ENCODE data around the gene STARD7. TPM values are rescaled to one million over a fixed set of nuclear protein-coding genes. Genes with fewer than 3 reads are reported as not detected.

Gene STARD7
- total and polyA plus RNA-seq, 2 experiments from 2014 or later = 72.2 to 222 TPM

DNA sequence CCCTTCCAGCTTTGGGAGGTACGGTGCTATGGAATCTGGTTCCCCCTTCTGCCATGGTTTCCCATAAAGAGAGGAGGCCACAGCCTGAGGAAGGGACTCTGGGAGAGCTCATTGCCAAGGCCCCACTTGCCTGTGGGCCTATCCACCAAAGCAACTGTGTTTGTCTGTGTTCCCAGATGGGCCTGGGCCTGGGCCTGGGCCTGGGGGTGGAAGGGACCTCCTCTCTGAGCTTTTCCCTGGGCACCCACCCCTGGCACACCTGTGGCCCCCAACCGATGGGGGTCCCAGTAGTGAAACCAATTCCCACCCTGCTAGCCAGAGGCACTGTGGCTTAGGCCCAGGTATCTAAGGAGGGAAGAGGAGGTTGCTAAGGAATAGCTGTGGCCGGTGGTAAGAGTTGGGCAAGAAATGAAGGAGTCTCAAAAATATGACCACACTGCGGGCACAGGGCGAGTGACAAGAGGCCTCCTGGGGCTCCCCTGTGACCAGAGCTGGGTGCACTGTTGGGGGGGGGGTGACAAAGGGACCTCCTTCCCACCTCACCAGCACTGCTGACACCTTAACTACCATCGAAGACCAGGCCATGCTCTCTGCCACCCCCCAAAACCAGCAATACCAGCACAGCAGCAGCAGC lies 58.5 kb downstream of the STARD7 start (continued):
- TF ChIP-seq, protein P1, sequence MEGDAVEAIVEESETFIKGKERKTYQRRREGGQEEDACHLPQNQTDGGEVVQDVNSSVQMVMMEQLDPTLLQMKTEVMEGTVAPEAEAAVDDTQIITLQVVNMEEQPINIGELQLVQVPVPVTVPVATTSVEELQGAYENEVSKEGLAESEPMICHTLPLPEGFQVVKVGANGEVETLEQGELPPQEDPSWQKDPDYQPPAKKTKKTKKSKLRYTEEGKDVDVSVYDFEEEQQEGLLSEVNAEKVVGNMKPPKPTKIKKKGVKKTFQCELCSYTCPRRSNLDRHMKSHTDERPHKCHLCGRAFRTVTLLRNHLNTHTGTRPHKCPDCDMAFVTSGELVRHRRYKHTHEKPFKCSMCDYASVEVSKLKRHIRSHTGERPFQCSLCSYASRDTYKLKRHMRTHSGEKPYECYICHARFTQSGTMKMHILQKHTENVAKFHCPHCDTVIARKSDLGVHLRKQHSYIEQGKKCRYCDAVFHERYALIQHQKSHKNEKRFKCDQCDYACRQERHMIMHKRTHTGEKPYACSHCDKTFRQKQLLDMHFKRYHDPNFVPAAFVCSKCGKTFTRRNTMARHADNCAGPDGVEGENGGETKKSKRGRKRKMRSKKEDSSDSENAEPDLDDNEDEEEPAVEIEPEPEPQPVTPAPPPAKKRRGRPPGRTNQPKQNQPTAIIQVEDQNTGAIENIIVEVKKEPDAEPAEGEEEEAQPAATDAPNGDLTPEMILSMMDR (conservative IDR thresholded peaks at IDR 0.05; ENCODE audit: low read depth in 2 of 2) = no peak

DNA sequence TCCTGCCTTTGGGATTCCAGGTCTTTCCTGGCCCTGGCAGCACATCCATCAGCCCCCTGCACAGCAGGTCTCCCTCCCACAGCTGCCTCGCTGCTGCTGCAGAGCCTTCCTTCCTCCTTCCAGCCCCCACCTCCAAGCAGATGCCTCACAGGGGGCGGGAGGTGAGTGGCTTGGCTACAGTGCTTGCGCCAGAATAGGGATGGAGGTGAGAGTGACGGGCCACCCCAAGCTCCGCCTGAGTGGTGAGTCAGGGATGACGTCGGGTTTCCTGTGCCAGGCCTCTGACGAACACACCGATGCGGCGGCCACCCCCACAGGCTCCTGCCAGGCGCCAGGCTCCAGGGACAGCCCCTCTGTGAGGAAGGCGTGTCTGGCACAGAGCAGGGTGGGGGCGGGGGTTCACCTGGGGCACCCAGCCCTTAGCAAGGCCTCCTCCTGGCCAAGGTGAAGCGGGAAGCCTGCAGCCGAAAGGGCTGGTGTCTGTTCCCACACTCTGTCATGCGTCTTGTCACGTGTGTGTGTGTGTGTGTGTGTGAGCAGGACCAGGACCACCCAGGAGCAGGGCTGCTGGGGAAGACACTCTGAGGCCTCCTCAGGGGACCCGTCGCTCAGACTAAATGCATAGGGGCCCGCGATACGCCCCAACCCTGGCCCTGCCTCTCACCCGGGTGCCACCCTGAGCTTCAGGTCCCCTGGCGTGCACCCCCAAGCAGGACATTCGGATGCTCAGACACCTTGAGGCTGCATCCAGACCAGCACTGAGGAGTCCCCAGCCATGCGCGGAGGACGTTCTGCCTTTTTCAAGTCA lies 60.0 kb downstream of the STARD7 start:
- H3K9me2 ChIP-seq (ENCODE audit: insufficient read depth) = no peaks in the 10 kb centered on the region
- Mint-ChIP-seq H3K4me3 (peak overlapping the region; percentile 22; the same call in 1 of the 3 replicates), H3K9me3 (peaks cover 2% of the 10 kb centered on the region; the same call in 1 of the 3 replicates), H3K27me3 (ENCODE audit: insufficient read depth, low read depth, poor library complexity) (peaks cover 31% of the 10 kb centered on the region), H3K36me3 (ENCODE audit: low read depth) (peaks cover 8% of the 10 kb centered on the region), H3K4me1 (peaks cover 42% of the 10 kb centered on the region), H3K27ac (peak overlapping the region; percentile 24; the same call in 1 of the 2 replicates)
- ATAC-seq (peak; percentile 54), DNase-seq (ENCODE audit: low spot score) (peak; percentile 93)
- TF ChIP-seq CREB1 (CRISPR knock-in tag; IDR thresholded peaks at IDR 0.05; ENCODE audit: low read depth) (peak; percentile 94), EZH2 (IDR thresholded peaks at IDR 0.05; ENCODE audit: low read depth, unreplicated experiment) (no peak), POLR2AphosphoS5 (IDR thresholded peaks at IDR 0.05; ENCODE audit: low read depth) (peak; percentile 35; the same call in 1 of the 2 replicates)
- H3K4me3 ChIP-seq = peak overlapping the region; percentile 42; the same call in 1 of the 2 replicates
- peak overlapping the region; percentile 70 for H3K4me2 ChIP-seq
- H2AFZ ChIP-seq = peak overlapping the region; percentile 64
- no peaks in the 10 kb centered on the region for H4K20me1 ChIP-seq (replicated peaks; ENCODE audit: insufficient read depth)
- no peaks in the 10 kb centered on the region for H3K79me2 ChIP-seq (replicated peaks; ENCODE audit: insufficient read depth)
- no peaks in the 10 kb centered on the region; the same call in none of the 2 replicates for H3F3A ChIP-seq (replicated peaks; ENCODE audit: low read depth)
- no peak overlapping the region for H3K27ac ChIP-seq (ENCODE audit: low read depth)
- no peaks in the 10 kb centered on the region for H3K36me3 ChIP-seq (ENCODE audit: insufficient read depth)
- peaks cover 30% of the 10 kb centered on the region for H3K27me3 ChIP-seq (ENCODE audit: insufficient read depth)
- peaks cover 25% of the 10 kb centered on the region for H3K4me1 ChIP-seq (ENCODE audit: insufficient read depth)

DNA sequence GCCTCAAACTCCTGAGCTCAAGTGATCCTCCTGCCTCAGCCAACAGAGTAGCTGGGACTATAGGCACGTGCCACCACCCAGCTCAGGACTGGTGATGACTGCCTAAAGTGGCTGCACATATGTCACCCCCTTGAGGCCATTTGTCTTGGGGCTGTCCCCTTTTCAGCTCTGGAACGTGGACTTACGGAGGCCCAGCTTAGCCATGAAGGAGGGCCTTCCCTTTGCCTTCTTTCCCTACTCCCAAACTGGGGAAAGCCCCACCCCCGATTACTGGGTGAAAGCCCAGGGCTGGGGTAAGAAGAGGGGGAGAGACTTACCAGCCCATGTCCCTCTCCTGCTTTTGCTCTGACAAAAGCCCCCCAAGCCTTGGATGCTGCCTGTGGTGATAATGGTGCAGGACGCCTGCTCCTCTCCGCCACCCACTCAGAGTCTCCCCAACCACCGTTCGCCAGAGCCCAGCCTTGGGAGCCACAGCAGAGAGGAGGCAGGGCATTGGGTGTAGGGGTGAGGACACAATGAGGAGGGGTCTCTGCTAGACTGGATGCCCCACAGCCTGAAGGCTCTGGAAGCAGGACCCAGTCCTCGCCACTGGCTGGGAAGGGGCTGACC lies 60.9 kb downstream of the STARD7 start:
- H3K27me3 Mint-ChIP-seq (ENCODE audit: insufficient read depth, low read depth, poor library complexity) = peaks cover 30% of the 10 kb centered on the region
- Histone ChIP-seq H3K79me2 (replicated peaks; ENCODE audit: insufficient read depth) (no peaks in the 10 kb centered on the region), H3F3A (replicated peaks; ENCODE audit: low read depth) (no peaks in the 10 kb centered on the region; the same call in none of the 2 replicates), H4K20me1 (replicated peaks; ENCODE audit: insufficient read depth) (no peaks in the 10 kb centered on the region), H3K27ac (ENCODE audit: low read depth) (no peak overlapping the region), H3K9me2 (ENCODE audit: insufficient read depth) (no peaks in the 10 kb centered on the region), H3K4me3 (0 out of 2 replicates have a peak overlapping the region, but pooled peaks have one; percentile 42), H3K36me3 (ENCODE audit: insufficient read depth) (no peaks in the 10 kb centered on the region), H3K27me3 (ENCODE audit: insufficient read depth) (peaks cover 30% of the 10 kb centered on the region), H3K4me1 (ENCODE audit: insufficient read depth) (peaks cover 25% of the 10 kb centered on the region), H3K4me2 (peak overlapping the region; percentile 70), H2AFZ (peak overlapping the region; percentile 64)
- H3K4me1 Mint-ChIP-seq = peaks cover 39% of the 10 kb centered on the region
- ATAC-seq (no peak), DNase-seq (ENCODE audit: low spot score) (no peak)
- peak overlapping the region; percentile 12; the same call in 1 of the 3 replicates for H3K4me3 Mint-ChIP-seq
- peaks cover 15% of the 10 kb centered on the region for H3K36me3 Mint-ChIP-seq (ENCODE audit: low read depth)
- H3K27ac Mint-ChIP-seq = no peak overlapping the region
- H3K9me3 Mint-ChIP-seq = peaks cover 2% of the 10 kb centered on the region; the same call in 1 of the 3 replicates
- TF ChIP-seq CREB1 (CRISPR knock-in tag; IDR thresholded peaks at IDR 0.05; ENCODE audit: low read depth) (no peak), POLR2AphosphoS5 (IDR thresholded peaks at IDR 0.05; ENCODE audit: low read depth) (no peak)
- TF ChIP-seq, protein P1 (conservative IDR thresholded peaks at IDR 0.05; ENCODE audit: low read depth in 2 of 2) = no peak
